HG03469 (cell line): ENCODE data around the gene ABHD2.
"Not testable (repeated sequence)": the region's sequence is repeated elsewhere in the genome, so short reads cannot be mapped to it uniquely, and the experiment has no call there.

ENCODE experiments used
- ATAC-seq: cut with Tn5 transposase; IDR thresholded peaks from one replicate; pipeline ENCODE4 v1.9.1; 2021; ENCODE audit warnings: mild to moderate bottlenecking, moderate library complexity, moderate number of reproducible peaks; ENCODE audit not compliant: unreplicated experiment

ABHD2 gene

GRCh38 chr15:89217686-89218376, 129.6 kb downstream of the ABHD2 start:
- ATAC-seq: no peak

GRCh38 chr15:89218531-89218930, 130.3 kb downstream of the ABHD2 start:
- ATAC-seq: no peak

GRCh38 chr15:89221543-89221942, 133.3 kb downstream of the ABHD2 start, which contains the start of gene RLBP1:
Gene RLBP1 (minus strand): TSS chr15:89221579. CDS start chr15:89218975, 2,604 bp downstream.
- no peak for ATAC-seq

GRCh38 chr15:89225588-89225987, 137.3 kb downstream of the ABHD2 start:
- no peak for ATAC-seq

GRCh38 chr15:89226359-89227221, 138.3 kb downstream of the ABHD2 start:
- no peak for ATAC-seq

GRCh38 chr15:89227425-89227824, 139.2 kb downstream of the ABHD2 start:
- no peak for ATAC-seq

- no peak for ATAC-seq
Measured at GRCh38 chr15:89230277-89230676, 142.0 kb downstream of the ABHD2 start.

- no peak for ATAC-seq
Measured at GRCh38 chr15:89231832-89232231, 143.6 kb downstream of the ABHD2 start.

GRCh38 chr15:89239883-89240810, 151.9 kb downstream of the ABHD2 start:
- ATAC-seq: not testable (repeated sequence)

- ATAC-seq: no peak
Measured at GRCh38 chr15:89243046-89243690, 154.9 kb downstream of the ABHD2 start.

- ATAC-seq: peak; percentile 77
Measured at GRCh38 chr15:89243691-89244573, 155.7 kb downstream of the ABHD2 start, which contains the start of gene FANCI. Gene FANCI (plus strand): TSS chr15:89243979. CDS start chr15:89247648, 3,669 bp downstream.

- peak; percentile 8 for ATAC-seq
Measured at GRCh38 chr15:89244574-89244903, 156.3 kb downstream of the ABHD2 start.

- no peak for ATAC-seq
Measured at GRCh38 chr15:89247446-89247845, 159.2 kb downstream of the ABHD2 start.

GRCh38 chr15:89248584-89248983, 160.3 kb downstream of the ABHD2 start:
- no peak for ATAC-seq

- not testable (repeated sequence) for ATAC-seq
Measured at GRCh38 chr15:89250142-89250541, 161.9 kb downstream of the ABHD2 start.
